Omental fat pad (tissue), 4 donors: Measurements from ENCODE around the gene GPR63. TPM values are rescaled to one million over a fixed set of nuclear protein-coding genes. Genes with fewer than 3 reads are reported as not detected.
A peak's percentile ranks its signal among the peaks of the same experiment; 100 is the strongest.

Experiments
- ATAC-seq: fragments of 150-250 bp; one replicate; pipeline ENCODE4 v1.9.1; 2016; ENCODE audit warnings: mild to moderate bottlenecking, moderate library complexity; ENCODE audit not compliant: low FRiP score
- DNase-seq: peaks from one replicate; pipeline ENCODE4 v3.0.0-alpha.2; 2019; ENCODE audit warnings: low spot score
- CTCF ChIP-seq, 3 donors: fragments of 450-650 bp; IDR thresholded peaks; one replicate each; pipeline ENCODE4 v1.5.1; 2016 to 2017; ENCODE audit warnings: antibody characterized with exemption in 3 of 3, mild to moderate bottlenecking in 3 of 3, moderate library complexity in 2 of 3
- total RNA-seq, 4 donors: library from RNA; depleted of rRNA; stranded (reverse); fragments of >200 nt; gene quantifications; one replicate each; pipeline ENCODE4 v1.1.0, GENCODE V29; 2016

The GPR63 gene
- total RNA-seq, 4 donors from 2014 or later = 0.47 to 1.7 (median 0.49) TPM

GRCh38 chr6:96809119-96809518 is 28.2 kb downstream of the GPR63 start:
- no peak for DNase-seq
- peak; percentile 78 for ATAC-seq
- TF ChIP-seq CTCF (IDR thresholded peaks at IDR 0.05) = no peak

- TF ChIP-seq CTCF (IDR thresholded peaks at IDR 0.05) = no peak
- ATAC-seq = no peak
- DNase-seq = no peak
Measured at GRCh38 chr6:96803106-96803481, 34.2 kb downstream of the GPR63 start.

- DNase-seq (no peak), ATAC-seq (no peak)
- TF ChIP-seq CTCF (IDR thresholded peaks at IDR 0.05) = no peak
Measured at GRCh38 chr6:96795481-96795880, 41.8 kb downstream of the GPR63 start.

GRCh38 chr6:96794980-96795379 is 42.3 kb downstream of the GPR63 start:
- ATAC-seq (no peak), DNase-seq (no peak)
- TF ChIP-seq CTCF (IDR thresholded peaks at IDR 0.05) = no peak

GRCh38 chr6:96792561-96793190 is 44.6 kb downstream of the GPR63 start:
- DNase-seq (no peak), ATAC-seq (no peak)
- TF ChIP-seq CTCF (IDR thresholded peaks at IDR 0.05) = no peak

- no peak for ATAC-seq
Measured at GRCh38 chr6:96789871-96790270, 47.4 kb downstream of the GPR63 start.

More at GRCh38 chr6:96789871-96790270, 47.4 kb downstream of the GPR63 start:
- DNase-seq = no peak
- TF ChIP-seq CTCF (IDR thresholded peaks at IDR 0.05) = no peak
